ENCODE data around the gene GATM.
A peak's percentile ranks its signal among the peaks of the same experiment; 100 is the strongest.
"Not testable (repeated sequence)": the region's sequence is repeated elsewhere in the genome, so short reads cannot be mapped to it uniquely, and the experiment has no call there.

GATM gene

DNA sequence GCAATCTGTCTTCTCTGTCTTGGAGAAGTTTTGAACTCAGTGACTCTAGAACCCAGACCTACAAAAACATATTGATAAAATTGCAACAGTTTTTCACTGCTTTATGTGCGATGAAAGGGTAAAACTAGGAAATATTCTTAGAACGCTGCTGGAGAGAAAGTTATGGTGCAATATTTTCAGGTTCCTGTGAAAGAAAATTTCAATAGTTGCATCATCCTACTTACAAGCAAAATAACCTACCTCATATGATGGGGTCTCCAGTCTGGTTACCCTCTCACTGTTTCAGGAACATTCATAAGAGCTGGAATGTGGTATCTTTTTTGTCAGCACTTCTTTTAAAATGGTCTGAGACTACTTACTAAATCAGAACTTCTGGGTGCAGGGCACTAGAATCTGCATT lies 27.1 kb downstream of the GATM start:
- no peak for DNase-seq (ENCODE audit: low spot score)

- DNase-seq (ENCODE audit: low spot score), result no peak
Measured at GRCh38 chr15:45349623-45350022, 28.7 kb downstream of the GATM start.

GRCh38 chr15:45347989-45348388 lies 30.4 kb downstream of the GATM start:
- no peak for DNase-seq (ENCODE audit: low spot score)

DNA sequence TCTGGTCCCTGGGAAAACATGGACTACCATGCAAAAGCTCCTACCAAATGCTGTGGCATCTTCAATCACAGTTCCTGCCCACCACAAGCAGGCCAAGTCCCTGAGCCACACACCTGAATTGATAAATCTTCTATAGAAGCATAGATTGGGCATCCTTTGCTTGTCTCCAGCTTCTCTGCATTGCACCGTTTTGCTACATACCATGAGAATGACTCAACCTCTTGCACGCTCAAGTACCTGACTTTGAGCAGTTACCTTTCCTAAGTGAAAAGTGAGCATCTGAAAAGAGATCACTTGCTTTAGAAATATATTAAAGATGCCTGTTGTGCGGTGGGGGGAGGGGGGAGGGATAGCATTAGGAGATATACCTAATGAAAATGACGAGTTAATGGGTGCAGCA lies 31.3 kb downstream of the GATM start:
- DNase-seq (ENCODE audit: low spot score), result no peak

GRCh38 chr15:45346381-45346780 lies 32.0 kb downstream of the GATM start:
- DNase-seq (ENCODE audit: low spot score), result no peak

DNA sequence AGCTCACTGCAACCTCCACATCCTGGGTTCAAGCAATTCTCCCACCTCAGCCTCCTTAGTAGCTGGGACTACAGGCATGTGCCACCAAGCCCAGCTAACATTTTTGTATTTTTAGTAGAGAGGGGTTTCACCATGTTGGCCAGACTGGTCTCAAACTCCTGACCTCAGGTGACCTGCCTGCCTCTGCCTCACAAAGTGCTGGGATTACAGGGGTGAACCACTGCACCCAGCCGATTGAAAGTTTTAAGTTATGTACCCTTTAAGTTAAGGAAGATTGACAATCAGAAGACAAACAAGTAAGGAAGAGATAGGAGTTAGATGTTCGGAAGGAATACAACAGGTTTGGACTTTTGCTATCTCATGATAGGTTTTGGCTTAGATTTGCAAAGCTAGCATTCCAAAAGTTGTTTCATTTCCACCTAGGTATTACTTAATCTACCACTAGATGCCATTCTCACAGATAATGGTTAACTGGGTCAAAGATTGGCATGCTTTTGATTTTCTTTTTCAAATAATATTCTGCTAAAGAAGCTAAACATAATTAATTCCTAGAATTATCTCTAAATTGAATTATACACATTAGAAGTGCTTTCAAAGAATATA lies 35.0 kb downstream of the GATM start:
- no peak for DNase-seq (ENCODE audit: low spot score)

DNA sequence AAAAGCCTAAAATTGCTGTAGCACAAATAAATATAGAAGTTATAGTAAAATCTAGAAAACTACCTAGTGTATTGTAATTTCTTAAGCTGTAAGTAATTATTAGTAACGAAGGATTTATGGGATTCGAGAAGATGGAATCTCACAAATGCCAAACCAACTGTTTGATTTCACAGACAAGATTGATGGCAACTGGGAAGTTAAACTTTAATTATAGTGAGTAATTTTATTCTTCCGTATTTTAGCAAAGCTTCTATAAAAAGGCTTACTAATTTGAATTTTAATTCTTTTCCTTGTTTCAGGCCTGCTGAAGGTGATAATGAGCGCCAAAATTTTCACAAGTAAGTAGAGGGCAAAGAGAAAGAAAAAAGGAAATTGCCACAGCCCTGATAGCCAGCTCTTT lies 36.6 kb downstream of the GATM start:
- DNase-seq (ENCODE audit: low spot score), result no peak

DNA sequence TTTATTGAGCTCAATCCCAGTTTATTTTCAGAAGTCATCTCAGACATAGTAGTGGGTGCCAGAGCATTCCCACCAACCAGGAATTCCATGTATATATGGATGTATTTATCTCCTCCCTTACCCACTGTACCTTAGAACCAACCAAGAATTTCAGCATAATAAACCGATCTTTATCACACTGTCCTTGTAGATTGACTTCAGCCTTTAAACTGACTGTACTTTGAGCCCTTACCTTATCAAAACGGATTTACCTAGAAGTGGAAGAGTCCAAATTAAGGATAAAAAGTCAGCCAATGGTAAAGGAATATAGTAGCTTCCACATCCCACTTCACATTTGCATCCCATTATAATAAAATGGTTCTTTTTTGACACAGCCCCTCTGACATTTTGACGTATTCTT lies 37.9 kb downstream of the GATM start:
- DNase-seq (ENCODE audit: low spot score), result no peak

DNA sequence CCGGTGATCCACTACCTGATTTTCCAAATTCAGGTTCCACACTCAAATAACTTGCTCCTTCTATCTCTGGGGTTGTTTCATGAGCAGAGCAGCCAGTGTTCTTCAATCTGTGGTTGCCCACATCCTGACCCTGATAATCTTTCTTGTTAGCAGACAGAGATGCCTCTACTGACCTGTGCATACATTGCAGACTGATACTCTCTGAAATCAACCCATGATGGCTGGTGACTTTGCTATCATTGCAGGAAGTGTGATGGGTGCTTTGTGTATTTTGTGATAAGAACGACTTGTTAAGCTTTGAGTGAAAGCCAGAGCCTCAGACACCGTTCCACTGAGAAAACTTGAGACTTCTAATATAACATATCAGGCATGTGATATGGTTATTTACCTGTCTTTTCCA lies 39.9 kb downstream of the GATM start:
- DNase-seq (ENCODE audit: low spot score), result no peak

DNA sequence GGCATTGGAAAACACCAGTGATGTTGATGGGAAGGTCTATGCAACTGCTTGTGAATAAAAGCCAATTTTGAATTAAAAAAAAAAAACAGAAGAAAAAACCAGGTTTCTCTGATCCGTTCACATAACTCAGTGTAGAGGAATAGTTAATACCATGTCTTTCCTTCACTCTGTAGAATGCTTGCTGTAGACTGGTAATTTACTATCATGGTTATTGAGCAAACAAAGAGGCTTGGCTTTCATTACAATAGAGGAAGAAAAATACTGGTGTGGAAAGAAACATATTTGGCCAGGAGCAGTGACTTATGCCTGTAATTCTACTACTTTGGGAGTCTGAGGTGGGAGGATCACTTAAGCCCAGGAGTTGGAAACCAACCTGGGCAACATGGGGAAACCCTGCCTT lies 41.1 kb downstream of the GATM start:
- no peak for DNase-seq (ENCODE audit: low spot score)

DNA sequence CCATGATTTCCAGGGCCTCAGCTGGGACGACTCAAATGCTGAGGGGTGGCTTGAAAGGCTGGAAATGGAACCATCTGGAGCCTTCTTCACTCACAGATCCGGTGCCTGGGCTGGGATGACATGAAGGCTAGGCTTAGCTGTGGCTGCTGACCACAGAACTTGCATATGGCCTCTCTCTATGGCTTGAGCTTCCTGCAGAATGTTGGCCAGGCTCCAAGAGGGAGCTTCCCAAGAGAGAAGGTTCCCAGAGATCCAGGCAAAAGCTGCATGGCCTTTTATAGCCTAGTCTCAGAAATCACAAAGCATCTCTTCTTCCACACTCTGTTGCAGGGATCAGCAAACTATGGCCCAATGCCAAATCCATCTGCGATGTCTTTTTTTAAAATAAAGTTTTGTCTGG lies 44.8 kb downstream of the GATM start:
- peak; percentile 39 for DNase-seq (ENCODE audit: low spot score)

GRCh38 chr15:45332694-45333093 lies 45.6 kb downstream of the GATM start:
- no peak for DNase-seq (ENCODE audit: low spot score)

DNA sequence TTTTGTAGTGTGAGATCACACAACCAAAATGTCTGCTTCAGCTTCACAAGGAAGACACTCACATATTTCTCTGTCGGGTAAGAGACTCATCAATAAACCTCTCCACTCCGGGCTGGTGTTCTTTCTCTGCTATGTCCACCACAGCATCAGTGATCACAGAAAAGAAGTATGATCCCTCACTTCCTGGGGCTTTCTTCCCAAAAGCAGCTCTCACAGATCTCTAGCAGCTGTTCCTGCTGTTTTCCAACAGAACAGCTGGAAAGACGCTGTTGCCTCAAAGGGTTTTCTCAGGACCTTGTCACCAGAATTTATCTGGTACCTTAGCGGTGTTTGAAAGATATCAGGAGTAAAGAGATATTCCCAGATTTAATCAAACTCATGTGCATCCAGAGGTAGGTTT lies 46.4 kb downstream of the GATM start:
- DNase-seq (ENCODE audit: low spot score), result no peak

DNA sequence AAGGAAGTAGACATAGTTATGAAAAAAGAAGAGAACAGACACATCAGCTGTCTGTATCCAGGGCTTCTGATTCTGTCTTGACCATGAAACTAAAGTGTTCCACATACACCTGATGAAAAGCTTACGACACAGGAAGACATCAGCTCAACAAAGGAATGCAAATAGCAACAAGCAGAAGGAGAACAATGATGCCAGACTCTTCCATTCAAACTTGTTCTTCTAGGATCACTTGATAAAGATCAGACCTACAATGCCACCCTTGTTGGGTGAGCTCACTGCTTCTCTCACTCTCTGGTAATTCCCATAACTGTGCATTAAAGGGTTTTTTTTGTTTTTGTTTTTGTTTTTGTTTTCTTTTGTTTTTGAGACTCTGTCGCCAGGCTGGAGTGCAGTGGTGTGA lies 49.7 kb downstream of the GATM start:
- DNase-seq (ENCODE audit: low spot score), result no peak

DNA sequence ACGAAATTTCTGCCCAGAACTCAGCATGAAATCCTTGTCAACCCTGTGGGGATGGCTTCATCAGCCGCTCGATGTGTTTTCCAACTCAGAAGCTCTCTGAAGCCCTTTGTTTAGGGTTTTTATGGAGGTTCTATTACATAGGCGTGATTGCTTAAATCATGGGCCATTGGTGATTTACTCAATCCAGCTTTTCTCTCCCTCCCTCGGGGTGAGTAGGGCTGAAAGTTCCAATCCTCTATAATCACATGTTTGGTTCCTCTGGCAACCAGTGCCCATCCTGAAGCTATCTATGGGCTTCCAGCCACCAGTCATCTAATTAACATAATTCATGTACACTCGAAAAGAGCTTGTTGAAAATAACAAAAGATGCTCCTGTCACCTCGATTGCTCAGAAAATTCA lies 51.6 kb downstream of the GATM start:
- peak; percentile 78 for DNase-seq (ENCODE audit: low spot score)

DNA sequence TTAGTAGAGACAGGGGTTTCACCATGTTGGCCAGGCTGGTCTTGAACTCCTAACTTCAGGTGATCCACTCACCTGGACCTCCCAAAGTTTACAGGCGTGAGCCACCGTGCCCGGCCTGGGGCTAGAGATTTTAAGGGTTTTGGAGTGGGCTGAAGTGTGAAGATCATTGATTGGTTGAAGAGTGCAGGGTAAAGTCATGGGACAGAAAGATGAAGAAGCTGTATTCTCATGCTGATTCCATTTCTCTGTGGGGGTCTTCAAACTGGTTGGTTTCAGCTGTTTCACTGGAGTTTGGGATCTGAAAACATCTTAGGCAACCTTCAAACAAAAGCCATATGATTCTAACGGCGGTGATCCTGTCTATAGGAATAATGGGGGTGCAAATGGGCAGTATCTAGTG lies 52.1 kb downstream of the GATM start:
- no peak for DNase-seq (ENCODE audit: low spot score)

DNA sequence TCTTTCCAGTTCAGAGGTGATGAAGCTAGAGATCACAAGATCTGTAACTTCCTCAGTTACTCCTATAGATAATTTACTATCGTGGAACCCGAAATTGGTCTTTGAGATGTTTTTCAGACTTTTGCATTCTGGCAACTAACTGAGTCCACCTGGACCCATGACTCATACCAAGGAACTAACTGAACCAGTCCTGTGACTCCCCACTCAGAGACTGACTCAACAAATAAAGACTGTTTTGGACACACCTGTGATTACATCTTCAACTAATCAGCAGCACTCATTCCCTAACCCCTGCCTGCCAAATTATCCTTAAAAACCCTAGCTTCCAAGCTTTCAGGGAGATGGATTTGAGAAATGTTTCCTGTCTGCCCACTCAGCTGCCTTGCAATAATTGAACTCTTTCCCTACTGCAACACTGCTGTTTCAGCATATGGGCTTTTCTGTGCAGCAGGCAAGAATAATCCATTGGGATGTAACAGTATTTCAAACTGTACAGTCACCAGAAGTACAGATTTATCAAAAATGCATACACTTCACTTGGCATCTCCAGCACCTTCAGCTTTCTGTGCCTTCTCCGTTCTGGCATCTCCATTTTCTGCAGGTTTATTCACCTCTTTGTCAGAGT lies 57.7 kb downstream of the GATM start:
- no peak for DNase-seq (ENCODE audit: low spot score)

GRCh38 chr15:45319472-45320214 lies 58.7 kb downstream of the GATM start:
- no peak for DNase-seq (ENCODE audit: low spot score)

DNA sequence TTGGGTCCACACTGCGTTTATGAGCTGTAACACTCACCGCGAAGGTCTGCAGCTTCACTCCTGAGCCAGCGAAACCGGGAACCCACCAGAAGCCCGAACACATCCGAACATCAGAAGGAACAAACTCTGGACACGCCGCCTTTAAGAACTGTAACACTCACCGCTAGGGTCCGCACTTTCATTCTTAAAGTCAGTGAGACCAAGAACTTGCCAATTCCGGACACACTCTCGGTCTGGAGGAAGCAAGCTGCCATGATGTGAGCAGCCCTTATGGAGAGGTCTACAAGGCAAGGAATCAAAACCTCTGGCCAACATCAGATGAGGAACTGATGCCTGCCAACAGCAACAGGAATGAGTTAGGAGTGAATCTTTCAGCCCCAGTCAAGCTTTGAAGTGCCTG lies 63.4 kb downstream of the GATM start:
- DNase-seq (ENCODE audit: low spot score), result peak; percentile 44

DNA sequence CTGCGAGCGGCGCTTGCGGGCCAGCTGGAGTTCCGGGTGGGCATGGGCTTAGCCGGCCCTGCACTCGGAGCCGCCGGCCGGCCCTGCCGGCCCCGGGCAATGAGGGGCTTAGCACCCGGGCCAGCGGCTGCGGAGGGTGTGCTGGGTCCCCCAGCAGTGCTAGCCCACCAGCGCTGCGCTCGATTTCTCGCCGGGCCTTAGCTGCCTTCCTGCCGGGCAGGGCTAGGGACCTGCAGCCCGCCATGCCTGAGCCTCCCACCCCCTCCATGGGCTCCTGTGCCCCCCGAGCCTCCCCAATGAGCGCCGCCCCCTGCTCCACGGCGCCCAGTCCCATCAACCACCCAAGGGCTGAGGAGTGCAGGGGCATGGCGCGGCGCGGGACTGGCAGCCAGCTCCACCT lies 64.2 kb downstream of the GATM start:
- not testable (repeated sequence) for DNase-seq (ENCODE audit: low spot score)
